IPS-20b (cell line): ENCODE measurements around the gene LIMCH1.

Experiments
- H3K27ac ChIP-seq: one replicate; pipeline ENCODE4 v1.5.1; 2013; ENCODE audit warnings: low read length
- H3K27me3 ChIP-seq: 2 replicates; pipeline ENCODE4 v1.6.1; 2013; ENCODE audit warnings: mild to moderate bottlenecking, low read length, inconsistent platforms; ENCODE audit not compliant: insufficient read depth
- H3K36me3 ChIP-seq: 2 replicates; pipeline ENCODE4 v1.6.1; 2013; ENCODE audit warnings: low read depth, mild to moderate bottlenecking, inconsistent platforms, low read length, moderate library complexity; ENCODE audit not compliant: insufficient read depth
- H3K4me1 ChIP-seq: 2 replicates; pipeline ENCODE4 v1.6.1; 2013; ENCODE audit warnings: mild to moderate bottlenecking, control low read depth, inconsistent platforms, low read length, moderate library complexity; ENCODE audit not compliant: insufficient read depth
- H3K4me3 ChIP-seq: 2 replicates; pipeline ENCODE4 v1.5.1; 2013; ENCODE audit warnings: mild to moderate bottlenecking, low read length, inconsistent platforms
- H3K9ac ChIP-seq: 2 replicates; pipeline ENCODE4 v1.6.1; 2013; ENCODE audit warnings: low read depth, mild to moderate bottlenecking, inconsistent platforms, low read length, moderate library complexity
- H3K9me3 ChIP-seq: 2 replicates; pipeline ENCODE4 v1.6.1; 2013; ENCODE audit warnings: mild to moderate bottlenecking, low read depth, low read length, inconsistent platforms; ENCODE audit not compliant: insufficient read depth

Gene LIMCH1

GRCh38 chr4:41594432-41594831 lies 56.5 kb downstream of the LIMCH1 start:
- Histone ChIP-seq H3K4me1 (0 out of 2 replicates have a peak, but pooled peaks cover 2% of the 10 kb centered on the region), H3K4me3 (no peak overlapping the region), H3K9me3 (no peaks in the 10 kb centered on the region), H3K27ac (no peak overlapping the region), H3K9ac (no peak overlapping the region), H3K36me3 (no peaks in the 10 kb centered on the region), H3K27me3 (no peaks in the 10 kb centered on the region)

- Histone ChIP-seq H3K9me3 (no peaks in the 10 kb centered on the region), H3K27me3 (no peaks in the 10 kb centered on the region), H3K4me1 (0 out of 2 replicates have a peak, but pooled peaks cover 2% of the 10 kb centered on the region), H3K4me3 (no peak overlapping the region), H3K27ac (no peak overlapping the region), H3K9ac (no peak overlapping the region), H3K36me3 (no peaks in the 10 kb centered on the region)
Observed at GRCh38 chr4:41597494-41597893, 59.5 kb downstream of the LIMCH1 start.

GRCh38 chr4:41598580-41598979 lies 60.6 kb downstream of the LIMCH1 start:
- H3K4me3 ChIP-seq, result no peak overlapping the region
- H3K27me3 ChIP-seq, result no peaks in the 10 kb centered on the region
- 0 out of 2 replicates have a peak, but pooled peaks cover 2% of the 10 kb centered on the region for H3K4me1 ChIP-seq
- no peaks in the 10 kb centered on the region for H3K9me3 ChIP-seq
- H3K27ac ChIP-seq, result no peak overlapping the region
- no peaks in the 10 kb centered on the region for H3K36me3 ChIP-seq
- no peak overlapping the region for H3K9ac ChIP-seq

- Histone ChIP-seq H3K9me3 (no peaks in the 10 kb centered on the region), H3K4me3 (no peak overlapping the region), H3K4me1 (0 out of 2 replicates have a peak, but pooled peaks cover 2% of the 10 kb centered on the region), H3K36me3 (no peaks in the 10 kb centered on the region), H3K9ac (no peak overlapping the region), H3K27ac (no peak overlapping the region), H3K27me3 (no peaks in the 10 kb centered on the region)
Observed at GRCh38 chr4:41599192-41599786, 61.3 kb downstream of the LIMCH1 start.

- Histone ChIP-seq H3K4me1 (0 out of 2 replicates have a peak, but pooled peaks cover 2% of the 10 kb centered on the region), H3K36me3 (no peaks in the 10 kb centered on the region), H3K27ac (no peak overlapping the region)
Observed at GRCh38 chr4:41600243-41600912, 62.4 kb downstream of the LIMCH1 start.

GRCh38 chr4:41601025-41601424 lies 63.1 kb downstream of the LIMCH1 start:
- Histone ChIP-seq H3K27me3 (no peaks in the 10 kb centered on the region), H3K4me1 (0 out of 2 replicates have a peak, but pooled peaks cover 2% of the 10 kb centered on the region), H3K36me3 (no peaks in the 10 kb centered on the region), H3K4me3 (no peak overlapping the region), H3K9ac (no peak overlapping the region), H3K9me3 (no peaks in the 10 kb centered on the region), H3K27ac (no peak overlapping the region)

More at GRCh38 chr4:41600243-41600912, 62.4 kb downstream of the LIMCH1 start:
- Histone ChIP-seq H3K9me3 (no peaks in the 10 kb centered on the region), H3K27me3 (no peaks in the 10 kb centered on the region), H3K9ac (no peak overlapping the region), H3K4me3 (no peak overlapping the region)

GRCh38 chr4:41602113-41602512 lies 64.2 kb downstream of the LIMCH1 start:
- no peaks in the 10 kb centered on the region for H3K9me3 ChIP-seq
- no peak overlapping the region for H3K9ac ChIP-seq
- H3K27me3 ChIP-seq, result no peaks in the 10 kb centered on the region
- H3K4me3 ChIP-seq, result no peak overlapping the region
- no peaks in the 10 kb centered on the region for H3K36me3 ChIP-seq
- H3K27ac ChIP-seq, result no peak overlapping the region
- 0 out of 2 replicates have a peak, but pooled peaks cover 2% of the 10 kb centered on the region for H3K4me1 ChIP-seq

- H3K9ac ChIP-seq, result no peak overlapping the region
- no peaks in the 10 kb centered on the region for H3K9me3 ChIP-seq
- no peak overlapping the region for H3K4me3 ChIP-seq
- H3K27ac ChIP-seq, result no peak overlapping the region
- H3K4me1 ChIP-seq, result no peaks in the 10 kb centered on the region
- no peaks in the 10 kb centered on the region for H3K27me3 ChIP-seq
- H3K36me3 ChIP-seq, result no peaks in the 10 kb centered on the region
Observed at GRCh38 chr4:41602886-41603498, 65.0 kb downstream of the LIMCH1 start.

- no peaks in the 10 kb centered on the region for H3K9me3 ChIP-seq
- H3K4me1 ChIP-seq, result peaks cover 21% of the 10 kb centered on the region
- no peak overlapping the region for H3K27ac ChIP-seq
- H3K36me3 ChIP-seq, result no peaks in the 10 kb centered on the region
- H3K27me3 ChIP-seq, result peaks cover 21% of the 10 kb centered on the region
- H3K4me3 ChIP-seq, result no peak overlapping the region
- no peak overlapping the region for H3K9ac ChIP-seq
Observed at GRCh38 chr4:41609851-41610250, 71.9 kb downstream of the LIMCH1 start.

- peaks cover 21% of the 10 kb centered on the region for H3K4me1 ChIP-seq
- no peak overlapping the region for H3K9ac ChIP-seq
- H3K9me3 ChIP-seq, result no peaks in the 10 kb centered on the region
- H3K36me3 ChIP-seq, result no peaks in the 10 kb centered on the region
- H3K4me3 ChIP-seq, result no peak overlapping the region
- H3K27ac ChIP-seq, result no peak overlapping the region
- H3K27me3 ChIP-seq, result peaks cover 21% of the 10 kb centered on the region
Observed at GRCh38 chr4:41610474-41610873, 72.5 kb downstream of the LIMCH1 start.

GRCh38 chr4:41611124-41611838 lies 73.3 kb downstream of the LIMCH1 start:
- Histone ChIP-seq H3K4me1 (peaks cover 21% of the 10 kb centered on the region), H3K4me3 (no peak overlapping the region), H3K27me3 (peaks cover 21% of the 10 kb centered on the region), H3K36me3 (no peaks in the 10 kb centered on the region), H3K27ac (no peak overlapping the region), H3K9me3 (no peaks in the 10 kb centered on the region), H3K9ac (no peak overlapping the region)
